ENCODE results near the gene PRR33.
"Not testable (repeated sequence)": the region's sequence is repeated elsewhere in the genome, so short reads cannot be mapped to it uniquely, and the experiment has no call there.

The PRR33 gene

GRCh38 chr11:1875093-1875850, 16.4 kb downstream of the PRR33 start:
- Histone ChIP-seq H3K36me3 (ENCODE audit: insufficient read depth) (no peaks in the 10 kb centered on the region), H3K27ac (no peak overlapping the region), H3K79me2 (ENCODE audit: insufficient read depth, low read depth) (no peaks in the 10 kb centered on the region), H4K20me1 (ENCODE audit: insufficient read depth) (no peaks in the 10 kb centered on the region), H3K4me2 (no peak overlapping the region), H3K9ac (no peak overlapping the region), H2AFZ (ENCODE audit: low read depth) (no peak overlapping the region), H3K4me1 (ENCODE audit: low read depth, poor library complexity, severe bottlenecking) (no peaks in the 10 kb centered on the region), H3K4me3 (IDR thresholded peaks at IDR 0.05; ENCODE audit: insufficient read depth, low read depth, low read length) (no peak overlapping the region), H3K27me3 (ENCODE audit: insufficient read depth, low read depth) (peaks cover 85% of the 10 kb centered on the region)
- TF ChIP-seq CTCF (conservative IDR thresholded peaks at IDR 0.05; ENCODE audit: low read depth, low read length), result no peak

DNA sequence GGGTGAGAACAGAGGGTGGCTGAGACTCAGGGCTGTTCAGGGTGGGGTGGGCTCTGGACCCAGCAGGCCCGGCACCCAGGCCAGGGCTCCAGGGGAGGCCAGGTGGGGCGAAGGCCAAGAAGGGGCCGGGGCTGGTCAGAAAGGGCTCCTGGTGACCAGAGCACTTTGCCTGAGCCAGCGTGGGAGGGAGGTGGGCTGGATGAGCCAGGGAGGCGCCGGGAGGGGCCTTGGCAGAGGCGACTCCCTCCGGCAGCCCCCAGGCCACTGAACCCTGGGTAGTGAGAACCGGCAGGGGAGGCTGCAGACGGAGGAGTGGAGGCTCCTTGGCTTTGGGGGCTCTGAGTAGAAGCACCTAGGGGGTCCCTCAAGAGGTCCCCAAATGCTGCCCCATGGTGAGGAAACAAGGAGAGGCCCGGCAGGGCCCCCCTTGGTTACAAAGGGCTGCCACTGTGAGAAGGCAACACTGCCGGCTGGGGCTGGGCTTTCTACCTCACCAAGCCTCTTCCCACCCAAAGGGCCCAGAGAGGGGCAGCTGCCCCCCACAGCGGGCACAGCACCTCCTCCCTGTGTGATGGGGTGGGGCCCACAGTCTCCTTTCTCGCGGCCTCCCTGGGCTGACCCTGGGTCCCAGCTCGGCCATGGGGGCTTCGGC, 17.1 kb downstream of the PRR33 start:
- not testable (repeated sequence) for H4K20me1 ChIP-seq (ENCODE audit: insufficient read depth); H3K4me1 ChIP-seq (ENCODE audit: low read depth, poor library complexity, severe bottlenecking)

DNA sequence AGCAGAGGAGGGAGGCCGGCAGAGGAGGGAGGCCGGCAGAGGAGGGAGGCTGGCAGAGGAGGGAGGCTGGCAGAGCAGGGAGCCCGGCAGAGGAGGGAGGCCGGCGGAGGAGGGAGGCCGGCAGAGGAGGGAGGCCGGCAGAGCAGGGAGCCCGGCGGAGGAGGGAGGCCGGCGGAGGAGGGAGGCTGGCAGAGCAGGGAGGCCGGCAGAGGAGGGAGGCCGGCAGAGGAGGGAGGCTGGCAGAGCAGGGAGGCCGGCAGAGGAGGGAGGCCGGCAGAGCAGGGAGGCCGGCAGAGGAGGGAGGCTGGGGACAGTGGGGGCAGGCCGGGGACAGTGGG, 17.9 kb downstream of the PRR33 start:
- H3K4me3 ChIP-seq (IDR thresholded peaks at IDR 0.05; ENCODE audit: insufficient read depth, low read depth, low read length); H3K4me2 ChIP-seq; H4K20me1 ChIP-seq (ENCODE audit: insufficient read depth); H3K36me3 ChIP-seq (ENCODE audit: insufficient read depth); H3K27ac ChIP-seq; H3K79me2 ChIP-seq (ENCODE audit: insufficient read depth, low read depth); H3K4me1 ChIP-seq (ENCODE audit: low read depth, poor library complexity, severe bottlenecking); H2AFZ ChIP-seq (ENCODE audit: low read depth); H3K9ac ChIP-seq: not testable (repeated sequence)
- H3K27me3 ChIP-seq (ENCODE audit: insufficient read depth, low read depth), result peaks cover 86% of the 10 kb centered on the region

More for the DNA sequence above, 17.1 kb downstream of the PRR33 start:
- not testable (repeated sequence) for H3K79me2 ChIP-seq (ENCODE audit: insufficient read depth, low read depth); H3K27ac ChIP-seq; H3K4me3 ChIP-seq (IDR thresholded peaks at IDR 0.05; ENCODE audit: insufficient read depth, low read depth, low read length); H3K4me2 ChIP-seq; H3K36me3 ChIP-seq (ENCODE audit: insufficient read depth); H2AFZ ChIP-seq (ENCODE audit: low read depth); H3K9ac ChIP-seq
- H3K27me3 ChIP-seq (ENCODE audit: insufficient read depth, low read depth), result peaks cover 86% of the 10 kb centered on the region

DNA sequence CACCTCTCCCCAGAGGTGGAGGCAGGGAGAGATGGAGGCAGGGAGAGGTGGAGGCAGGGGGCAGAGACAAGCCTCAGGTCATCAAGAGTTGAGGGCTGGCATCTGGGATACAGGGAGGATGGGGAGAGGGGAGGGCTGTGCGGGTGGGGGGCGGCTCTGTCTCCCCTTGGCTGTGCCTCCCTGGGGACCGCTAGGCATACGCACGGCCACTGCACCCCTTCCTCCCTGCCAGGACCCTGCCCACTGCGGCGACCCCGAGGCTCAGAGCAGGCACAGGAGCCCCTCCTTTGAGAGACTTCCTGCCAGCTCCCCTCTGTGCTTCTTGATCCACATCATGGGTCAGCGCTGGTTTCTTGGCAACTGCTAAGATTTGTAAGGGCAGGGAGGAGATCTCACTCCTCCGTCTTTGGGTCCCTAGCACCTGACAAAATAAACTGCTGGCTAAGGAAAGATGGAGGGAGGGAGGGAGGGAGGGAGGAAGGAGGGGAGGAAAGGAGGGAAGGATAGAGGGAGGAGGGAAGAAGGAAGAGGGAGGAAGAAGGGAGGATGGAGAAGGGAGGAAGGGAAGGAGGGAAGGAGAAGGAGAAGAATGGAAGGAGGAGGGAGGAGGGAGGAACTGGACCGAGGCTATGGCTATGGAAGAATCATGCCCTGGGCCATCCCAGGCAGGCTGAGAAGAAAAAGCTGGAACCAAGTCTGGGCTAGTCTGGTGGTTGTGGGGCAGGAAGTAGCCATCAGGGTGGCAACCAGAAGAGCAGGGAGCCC, 18.5 kb downstream of the PRR33 start:
- no peaks in the 10 kb centered on the region for H4K20me1 ChIP-seq (ENCODE audit: insufficient read depth)
- no peak overlapping the region for H3K4me2 ChIP-seq
- peaks cover 86% of the 10 kb centered on the region for H3K27me3 ChIP-seq (ENCODE audit: insufficient read depth, low read depth)

More for the DNA sequence above, 18.5 kb downstream of the PRR33 start:
- no peak overlapping the region for H3K9ac ChIP-seq
- H3K79me2 ChIP-seq (ENCODE audit: insufficient read depth, low read depth), result no peaks in the 10 kb centered on the region
- TF ChIP-seq CTCF (conservative IDR thresholded peaks at IDR 0.05; ENCODE audit: low read depth, low read length), result no peak
- H3K4me1 ChIP-seq (ENCODE audit: low read depth, poor library complexity, severe bottlenecking), result no peaks in the 10 kb centered on the region
- H3K27ac ChIP-seq, result no peak overlapping the region
- no peak overlapping the region for H2AFZ ChIP-seq (ENCODE audit: low read depth)
- H3K36me3 ChIP-seq (ENCODE audit: insufficient read depth), result no peaks in the 10 kb centered on the region
- no peak overlapping the region for H3K4me3 ChIP-seq (IDR thresholded peaks at IDR 0.05; ENCODE audit: insufficient read depth, low read depth, low read length)
